GM12801 (cell line): ENCODE results near the gene NCKAP5.

Experiments used
- CTCF ChIP-seq: IDR thresholded peaks from one replicate; pipeline ENCODE4 v1.5.1; 2011; ENCODE audit warnings: control low read depth; ENCODE audit not compliant: insufficient read length; ENCODE audit errors: extremely low read depth

NCKAP5 gene

GRCh38 chr2:132668189-132668823 lies 900.0 kb downstream of the NCKAP5 start:
- TF ChIP-seq CTCF, result no peak

GRCh38 chr2:132667706-132668105 lies 900.6 kb downstream of the NCKAP5 start:
- TF ChIP-seq CTCF, result no peak

- no peak for TF ChIP-seq CTCF
Measured at GRCh38 chr2:132665401-132666140, 902.7 kb downstream of the NCKAP5 start.

- TF ChIP-seq CTCF, result no peak
Measured at GRCh38 chr2:132664096-132664495, 904.2 kb downstream of the NCKAP5 start.

GRCh38 chr2:132662732-132663131 lies 905.5 kb downstream of the NCKAP5 start:
- TF ChIP-seq CTCF, result no peak

DNA sequence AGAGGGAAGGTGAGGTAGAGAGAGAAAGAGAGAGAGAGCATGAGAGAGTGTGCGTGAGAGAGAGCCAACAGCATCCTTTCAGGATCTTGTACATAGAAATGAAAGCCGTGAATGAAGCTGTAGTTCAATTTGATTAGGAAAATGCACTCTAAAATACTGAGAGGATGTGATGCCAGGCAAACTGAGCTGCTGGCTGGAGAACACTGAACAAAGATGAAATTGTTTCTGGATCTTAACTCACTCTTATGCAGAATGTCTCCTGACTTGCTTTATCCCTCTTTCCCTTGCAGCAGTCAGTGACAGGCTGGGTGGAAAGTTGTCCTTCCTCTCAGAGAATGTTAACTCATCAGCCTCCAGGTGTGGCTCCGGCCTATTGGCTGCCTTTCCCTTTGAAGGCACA lies 908.9 kb downstream of the NCKAP5 start:
- no peak for TF ChIP-seq CTCF

DNA sequence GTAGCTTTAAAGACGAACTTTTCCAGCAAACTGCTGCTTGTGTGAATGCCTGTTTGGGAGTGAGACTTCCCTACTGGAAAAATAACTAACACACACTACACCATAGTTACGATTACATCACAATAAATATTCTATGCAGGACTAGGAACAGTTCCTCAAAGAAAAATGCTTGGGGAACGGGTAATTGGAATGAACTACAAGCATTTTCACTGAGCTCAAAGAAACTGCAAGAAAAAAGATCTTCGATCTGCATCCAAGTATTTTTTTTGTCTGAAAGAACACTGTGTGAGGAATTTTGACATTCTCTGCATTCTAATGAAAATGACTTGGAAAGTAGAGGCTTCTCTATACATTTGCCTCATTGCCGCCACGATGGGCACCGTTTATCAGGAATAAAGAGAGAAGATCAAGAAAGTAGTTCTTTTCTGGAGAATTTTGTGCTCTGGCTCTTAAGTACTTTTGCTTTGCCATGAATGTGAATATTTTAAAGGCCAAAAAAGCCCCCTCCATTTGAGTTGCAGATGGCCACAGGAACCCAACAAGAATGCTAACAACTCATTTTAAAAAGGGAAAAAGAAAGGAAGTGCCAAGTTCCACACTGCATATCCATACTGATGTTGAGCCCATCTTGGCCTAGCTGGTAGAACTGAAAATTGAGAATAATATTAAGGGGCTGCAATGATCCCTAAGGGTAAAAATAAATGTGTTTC lies 911.8 kb downstream of the NCKAP5 start:
- TF ChIP-seq CTCF, result no peak
